Breast epithelium (tissue), 3 donors: ENCODE measurements around the gene C5.

ENCODE experiments used
- POLR2A ChIP-seq: fragments of 450-650 bp; IDR thresholded peaks from one replicate; pipeline ENCODE4 v1.6.1; 2016; ENCODE audit warnings: antibody characterized with exemption, mild to moderate bottlenecking, moderate library complexity
- POLR2AphosphoS5 ChIP-seq, 3 donors: sonication (generic); formaldehyde crosslinking; IDR thresholded peaks; one replicate each; pipeline ENCODE4 v1.6.1; 2017; ENCODE audit warnings: antibody characterized with exemption in 3 of 3
- TF ChIP-seq, protein P1 (sequence below), 3 donors: fragments of 450-650 bp; IDR thresholded peaks; one replicate each; pipeline ENCODE4 v1.5.1; 2016 to 2017; ENCODE audit warnings: antibody characterized with exemption in 3 of 3, mild to moderate bottlenecking in 3 of 3, moderate library complexity in 3 of 3

DNA sequence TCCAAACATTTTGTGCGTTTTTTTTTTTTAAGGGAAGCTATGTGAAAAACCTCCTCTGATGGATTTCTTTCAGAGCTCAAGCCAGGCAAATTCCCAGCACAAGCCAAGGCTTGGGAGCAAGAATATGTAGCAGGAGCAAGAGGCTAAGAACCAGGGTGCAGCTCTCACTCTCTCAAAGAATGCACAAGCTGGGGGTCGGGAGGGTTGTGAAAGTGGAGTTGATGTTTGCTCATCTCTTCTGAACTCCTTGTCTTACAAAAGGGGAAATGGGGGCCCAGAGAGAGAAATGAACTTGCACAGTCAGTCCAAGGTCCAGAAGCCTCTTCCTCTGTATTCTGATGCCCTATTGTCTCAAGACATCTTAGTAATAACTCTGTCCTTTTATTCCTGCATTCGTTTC is 115.8 kb downstream of the C5 start:
- TF ChIP-seq, protein P1, sequence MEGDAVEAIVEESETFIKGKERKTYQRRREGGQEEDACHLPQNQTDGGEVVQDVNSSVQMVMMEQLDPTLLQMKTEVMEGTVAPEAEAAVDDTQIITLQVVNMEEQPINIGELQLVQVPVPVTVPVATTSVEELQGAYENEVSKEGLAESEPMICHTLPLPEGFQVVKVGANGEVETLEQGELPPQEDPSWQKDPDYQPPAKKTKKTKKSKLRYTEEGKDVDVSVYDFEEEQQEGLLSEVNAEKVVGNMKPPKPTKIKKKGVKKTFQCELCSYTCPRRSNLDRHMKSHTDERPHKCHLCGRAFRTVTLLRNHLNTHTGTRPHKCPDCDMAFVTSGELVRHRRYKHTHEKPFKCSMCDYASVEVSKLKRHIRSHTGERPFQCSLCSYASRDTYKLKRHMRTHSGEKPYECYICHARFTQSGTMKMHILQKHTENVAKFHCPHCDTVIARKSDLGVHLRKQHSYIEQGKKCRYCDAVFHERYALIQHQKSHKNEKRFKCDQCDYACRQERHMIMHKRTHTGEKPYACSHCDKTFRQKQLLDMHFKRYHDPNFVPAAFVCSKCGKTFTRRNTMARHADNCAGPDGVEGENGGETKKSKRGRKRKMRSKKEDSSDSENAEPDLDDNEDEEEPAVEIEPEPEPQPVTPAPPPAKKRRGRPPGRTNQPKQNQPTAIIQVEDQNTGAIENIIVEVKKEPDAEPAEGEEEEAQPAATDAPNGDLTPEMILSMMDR (IDR thresholded peaks at IDR 0.05): no peak
- TF ChIP-seq POLR2A (no peak), POLR2AphosphoS5 (IDR thresholded peaks at IDR 0.05) (no peak)
